HG03432 (cell line): ENCODE data around the gene TFG.

Source experiments
- ATAC-seq: cut with Tn5 transposase; IDR thresholded peaks from one replicate; pipeline ENCODE4 v1.9.1; 2021; ENCODE audit warnings: mild to moderate bottlenecking, moderate library complexity; ENCODE audit not compliant: unreplicated experiment

The TFG gene

DNA sequence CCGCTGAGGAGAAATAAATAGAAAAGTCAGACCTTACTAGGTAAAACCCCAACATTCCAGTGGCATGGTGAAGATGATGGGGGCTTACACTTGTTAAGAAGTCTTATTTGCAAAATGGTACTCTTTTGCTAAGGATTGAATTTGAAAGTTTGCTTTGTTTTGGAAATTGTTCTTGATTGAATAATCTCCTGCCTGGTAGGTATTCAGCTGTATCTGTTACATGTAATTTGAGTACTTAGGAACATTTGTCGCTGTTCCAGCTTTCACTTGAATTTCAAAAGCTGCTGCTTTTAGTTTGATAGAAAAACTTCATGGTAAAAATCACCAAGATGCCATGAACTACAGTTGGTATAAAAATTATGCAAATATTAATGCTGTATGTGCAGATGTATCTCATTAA lies 44.6 kb downstream of the TFG start:
- ATAC-seq: no peak

GRCh38 chr3:100754563-100755334 lies 45.5 kb downstream of the TFG start:
- ATAC-seq: no peak

- no peak for ATAC-seq
These were observed 47.1 kb downstream of the TFG start for GRCh38 chr3:100756441-100756840.

GRCh38 chr3:100759159-100759558 lies 49.9 kb downstream of the TFG start:
- no peak for ATAC-seq

- no peak for ATAC-seq
These were observed 50.7 kb downstream of the TFG start for GRCh38 chr3:100759950-100760349.

DNA sequence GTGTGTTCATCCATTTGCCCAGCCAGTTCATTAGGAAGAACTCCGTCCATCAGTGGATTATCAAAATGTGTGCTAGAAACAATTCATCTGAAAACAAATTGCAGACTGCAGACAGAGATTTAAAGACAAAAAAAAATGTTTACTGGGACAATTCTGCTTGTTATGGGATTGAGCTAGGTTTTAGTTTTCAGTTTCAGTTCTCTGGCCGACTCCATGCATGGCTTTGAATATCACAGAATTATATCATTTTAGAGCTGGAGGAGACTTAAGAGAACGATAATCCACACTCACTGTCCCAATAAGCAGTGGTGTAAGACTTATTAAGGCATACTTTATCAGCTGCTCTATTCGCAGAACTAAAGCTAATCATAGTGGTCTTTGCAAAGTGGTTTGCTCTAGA lies 51.1 kb downstream of the TFG start:
- no peak for ATAC-seq

DNA sequence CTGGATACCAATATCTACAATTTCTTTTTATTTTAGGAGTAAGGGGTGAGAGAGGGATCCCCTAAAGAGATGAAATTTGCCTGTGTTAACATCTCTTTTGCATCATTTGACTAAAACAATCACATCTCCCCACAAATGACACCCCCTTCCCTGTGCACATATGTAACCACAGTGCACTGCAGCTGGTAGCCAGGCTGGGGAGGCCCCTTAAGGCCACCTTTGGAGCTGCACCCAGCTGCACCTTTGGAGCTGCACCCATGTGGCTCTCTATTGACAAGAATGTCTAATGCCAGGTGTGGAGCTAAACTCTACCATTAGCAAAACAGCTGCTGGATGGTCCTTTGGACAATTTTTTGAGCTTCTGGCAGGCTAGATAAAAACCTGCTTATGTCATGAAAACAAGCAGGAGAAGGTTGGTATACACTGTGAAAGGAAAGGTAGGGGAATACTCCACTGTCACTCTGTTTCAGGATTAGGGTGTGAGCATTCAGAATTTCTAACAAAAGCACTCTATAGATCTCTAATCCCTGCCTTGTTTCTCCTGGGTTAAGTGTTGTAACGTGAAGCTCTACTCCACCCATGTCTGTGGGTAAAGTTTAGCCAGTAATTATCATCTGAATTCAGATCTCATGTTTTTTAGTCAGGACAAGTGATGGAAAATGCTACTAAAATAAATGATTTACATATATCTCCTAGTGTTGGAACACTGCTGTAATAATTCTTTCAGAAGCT lies 52.1 kb downstream of the TFG start:
- ATAC-seq: peak; percentile 87

DNA sequence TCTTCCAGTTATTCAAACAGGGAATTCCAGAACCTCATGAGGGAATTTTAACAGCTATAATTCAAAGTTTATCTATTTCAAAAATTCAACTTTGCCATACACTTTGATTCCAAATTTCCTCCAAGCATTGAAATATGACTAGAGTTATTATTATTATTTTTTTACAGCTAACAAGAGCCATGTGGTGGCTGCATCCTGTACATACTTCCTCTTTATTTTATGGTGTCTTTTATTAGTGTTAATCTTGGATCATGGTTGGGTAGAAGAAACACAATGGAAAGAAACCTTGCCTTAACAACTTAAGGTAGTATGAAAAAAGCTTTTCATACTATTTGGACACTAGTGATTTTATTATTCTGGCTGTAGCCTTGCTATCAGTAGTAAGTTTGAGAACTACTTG lies 52.7 kb downstream of the TFG start:
- ATAC-seq: no peak

DNA sequence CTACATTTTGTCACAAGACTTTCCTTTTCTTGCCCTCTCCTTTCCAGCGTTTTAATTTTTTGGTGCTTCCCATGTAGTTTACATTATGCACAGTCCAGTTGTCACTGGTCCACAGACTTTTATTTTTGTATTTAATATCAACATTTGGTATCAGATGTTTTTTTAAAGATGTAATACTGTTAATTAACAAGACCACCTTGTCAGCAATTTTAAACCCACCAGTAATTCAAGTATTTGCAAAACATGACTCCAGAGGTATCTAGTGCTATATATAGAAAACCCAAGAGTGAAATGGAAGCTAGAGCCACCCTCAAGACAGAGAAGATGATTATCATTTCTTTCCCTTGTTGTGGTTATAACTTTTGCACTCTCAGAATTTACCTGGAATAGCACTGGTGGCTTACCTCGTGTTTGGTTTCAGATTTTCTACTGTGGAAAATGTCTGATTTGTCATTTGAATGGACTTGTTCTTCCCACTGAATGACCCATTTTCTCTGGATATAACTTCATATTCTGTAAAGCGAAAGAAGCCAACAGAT lies 56.2 kb downstream of the TFG start:
- no peak for ATAC-seq

DNA sequence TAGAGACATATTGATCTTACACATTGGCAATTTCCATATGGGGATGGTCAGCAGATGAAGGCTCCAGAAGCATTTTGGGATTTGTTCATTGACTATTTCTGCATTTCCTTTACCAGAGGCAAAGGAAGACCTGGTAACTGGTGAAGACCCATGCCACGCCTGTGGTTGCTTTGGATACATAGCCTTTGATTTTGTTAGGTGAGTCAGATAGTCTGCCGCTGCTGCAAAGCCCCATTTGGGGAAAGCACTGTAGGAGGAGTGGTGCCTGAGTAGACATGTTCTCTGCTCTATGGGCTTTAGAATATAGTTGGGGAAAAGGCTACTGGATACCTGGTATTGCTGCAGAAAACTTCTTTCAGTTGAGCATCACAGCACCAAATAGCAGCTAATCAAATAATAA lies 56.8 kb downstream of the TFG start:
- ATAC-seq: no peak

DNA sequence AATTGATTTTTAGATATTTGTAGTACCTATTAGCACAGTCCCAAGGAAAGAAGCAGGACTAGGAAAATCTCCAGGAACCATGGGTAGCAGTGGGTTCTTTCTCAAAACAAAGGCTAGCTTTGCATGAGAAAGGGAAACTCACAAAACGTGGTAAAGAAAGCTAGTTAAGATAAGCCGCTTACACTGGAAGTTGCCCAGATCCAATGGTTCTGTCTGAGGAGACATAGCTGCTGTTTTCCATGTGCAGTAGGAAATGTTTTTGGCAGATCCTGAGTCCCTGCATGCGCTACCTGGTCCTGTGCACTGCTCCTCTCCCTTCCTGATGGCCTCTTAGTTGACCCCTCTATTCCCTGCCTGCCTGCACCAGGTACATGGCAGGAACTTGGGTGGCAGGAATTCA lies 60.4 kb downstream of the TFG start:
- no peak for ATAC-seq

DNA sequence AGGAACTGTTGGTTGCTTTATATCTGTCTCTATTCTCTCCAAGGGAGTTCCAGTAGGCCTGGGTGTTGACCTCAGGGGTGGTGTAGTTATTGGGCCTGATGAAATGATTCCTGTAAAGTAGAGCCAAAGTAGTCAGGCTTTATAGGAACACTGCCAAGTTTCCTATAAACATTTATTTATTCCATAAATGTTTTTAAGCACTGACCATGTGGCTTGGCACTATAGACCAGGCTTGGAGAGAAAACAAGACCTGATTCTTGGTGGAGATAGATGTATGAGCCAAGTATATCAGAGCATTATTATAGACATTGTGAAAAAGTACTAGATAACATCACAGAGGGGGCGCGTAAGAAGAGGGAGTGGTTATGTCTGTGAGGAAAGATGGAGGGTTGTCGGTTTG lies 65.9 kb downstream of the TFG start:
- no peak for ATAC-seq

DNA sequence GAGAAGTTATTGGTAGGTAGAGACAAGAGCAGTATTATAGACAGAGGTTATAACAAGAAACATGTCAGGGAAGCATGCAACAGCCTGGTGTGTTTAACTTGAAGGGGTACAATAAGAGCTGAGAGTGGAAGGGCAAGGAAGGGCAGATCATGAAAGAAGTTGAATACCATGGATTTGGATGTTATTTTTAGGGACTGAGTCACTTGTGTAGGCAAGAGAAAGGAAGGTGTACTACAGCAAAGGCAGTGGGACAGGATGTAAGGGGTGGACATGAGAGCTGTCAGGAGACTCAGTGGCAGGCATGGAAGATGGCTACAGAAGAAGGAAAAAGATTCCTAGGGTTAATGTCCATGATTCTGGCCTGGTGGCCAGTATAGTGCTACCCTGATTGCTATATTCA lies 66.4 kb downstream of the TFG start:
- no peak for ATAC-seq

- ATAC-seq: no peak
These were observed 66.9 kb downstream of the TFG start for GRCh38 chr3:100776097-100776729.

GRCh38 chr3:100776746-100777145 lies 67.5 kb downstream of the TFG start:
- ATAC-seq: no peak

- no peak for ATAC-seq
These were observed 68.0 kb downstream of the TFG start for GRCh38 chr3:100777271-100777670.

DNA sequence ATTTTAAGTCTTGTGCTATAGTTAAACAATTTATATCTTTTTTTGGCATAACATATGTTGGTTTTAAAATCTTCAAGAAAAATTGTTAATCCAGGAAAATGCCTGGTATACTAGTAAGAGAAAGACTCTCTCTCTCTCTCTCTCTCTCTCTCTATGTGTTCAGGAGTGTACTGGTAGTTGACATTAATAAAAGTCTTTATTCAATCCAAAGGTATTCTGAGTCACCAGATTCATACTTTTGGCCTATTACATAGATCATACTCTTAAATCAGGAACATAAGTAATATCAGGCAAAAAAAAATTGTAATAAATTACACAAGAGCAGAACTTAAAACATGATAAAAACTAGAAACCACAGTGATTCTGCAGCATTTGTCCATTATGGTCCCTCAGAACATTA lies 70.2 kb downstream of the TFG start:
- no peak for ATAC-seq

DNA sequence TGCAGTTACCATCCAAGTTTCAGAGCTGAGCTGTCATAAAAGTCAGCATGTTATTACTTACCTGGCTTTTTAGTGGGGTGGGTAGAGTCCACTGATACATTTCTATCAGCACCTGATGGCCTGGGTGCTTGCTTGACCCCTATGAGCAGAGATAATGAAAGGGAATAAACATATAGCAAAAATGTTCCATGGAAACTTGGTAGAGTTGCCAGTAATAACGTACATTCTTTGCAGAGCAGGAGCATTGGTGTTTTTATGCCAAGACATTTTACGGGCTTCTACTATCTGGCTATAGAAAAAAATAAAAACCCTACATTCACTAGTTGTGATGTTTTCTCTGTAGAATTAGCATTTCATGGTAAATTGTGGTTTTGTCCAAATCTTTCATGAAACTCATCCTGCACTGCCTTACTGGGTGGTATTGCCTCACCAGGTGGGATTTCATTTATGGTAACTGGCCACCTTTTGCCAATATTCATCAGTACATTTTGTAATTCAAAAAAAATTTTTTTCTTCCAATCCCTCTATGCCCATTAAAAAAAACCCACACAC lies 70.9 kb downstream of the TFG start:
- no peak for ATAC-seq

DNA sequence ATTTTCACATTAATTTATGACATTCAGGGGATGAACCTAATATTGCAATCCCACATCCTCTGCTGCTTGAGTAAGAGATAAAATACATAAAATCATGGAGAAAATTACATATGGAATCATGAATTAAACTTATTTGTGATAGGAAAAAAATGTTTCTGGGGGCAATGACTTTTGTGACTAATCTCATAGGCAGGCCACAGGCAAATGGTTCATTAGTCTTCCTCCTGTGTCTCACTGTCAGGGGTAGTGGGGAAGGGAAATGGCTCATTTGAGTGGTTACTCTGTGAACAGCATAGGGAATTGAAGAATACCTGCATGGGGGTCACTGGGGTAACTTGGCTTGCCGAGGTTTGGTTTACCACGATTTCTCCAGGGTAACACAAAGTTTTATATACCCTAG lies 72.0 kb downstream of the TFG start:
- no peak for ATAC-seq

- no peak for ATAC-seq
These were observed 73.1 kb downstream of the TFG start for GRCh38 chr3:100782348-100782747.

GRCh38 chr3:100782906-100783305 lies 73.6 kb downstream of the TFG start:
- no peak for ATAC-seq

DNA sequence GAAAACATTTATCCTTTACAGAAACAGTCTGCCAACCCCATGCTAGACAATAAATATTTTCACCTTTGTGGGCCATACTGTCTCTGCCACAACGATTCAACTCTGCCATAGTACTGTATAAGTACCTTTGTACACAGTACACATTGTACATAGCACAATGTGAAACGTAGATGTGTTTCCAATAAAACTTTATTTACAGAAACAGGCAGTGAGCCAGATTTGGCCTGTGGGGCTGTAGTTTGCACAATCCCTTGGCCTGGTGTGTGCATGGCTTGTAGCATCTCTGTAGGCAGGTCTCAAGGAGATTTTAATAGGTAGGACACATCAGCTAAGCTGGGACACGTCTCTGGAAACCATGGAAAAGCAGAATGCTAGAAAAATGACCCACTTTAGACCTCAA lies 74.3 kb downstream of the TFG start:
- no peak for ATAC-seq
